CD4-positive, alpha-beta T cell treated with Interleukin-17A for 1 hour (primary cell): ENCODE measurements around the gene RASGRP4.
A peak's percentile ranks its signal among the peaks of the same experiment; 100 is the strongest.

Experiments
- DNase-seq: peaks from one replicate; pipeline ENCODE4 v3.0.0-alpha.2; 2020

RASGRP4 gene

GRCh38 chr19:38388349-38389100 is 37.5 kb downstream of the RASGRP4 start, which contains the start of gene SPRED3:
TSS of gene SPRED3 (plus strand) at chr19:38388697. CDS start at chr19:38390303, 1,606 bp downstream.
- no peak for DNase-seq

- peak; percentile 90 for DNase-seq
Observed at GRCh38 chr19:38387550-38388348, 38.3 kb downstream of the RASGRP4 start, which contains the start of gene GGN. TSS of gene GGN (minus strand) at chr19:38388034. CDS start at chr19:38387261, 773 bp downstream.

- no peak for DNase-seq
Observed at GRCh38 chr19:38386971-38387549, 39.0 kb downstream of the RASGRP4 start.

GRCh38 chr19:38386300-38386970 is 39.6 kb downstream of the RASGRP4 start:
- no peak for DNase-seq

- no peak for DNase-seq
Observed at GRCh38 chr19:38385804-38386257, 40.2 kb downstream of the RASGRP4 start.

GRCh38 chr19:38385057-38385803 is 40.8 kb downstream of the RASGRP4 start:
- DNase-seq, result no peak

- DNase-seq, result no peak
Observed at GRCh38 chr19:38384209-38385027, 41.6 kb downstream of the RASGRP4 start.

GRCh38 chr19:38383743-38384142 is 42.3 kb downstream of the RASGRP4 start:
- no peak for DNase-seq

- DNase-seq, result no peak
Observed at GRCh38 chr19:38383184-38383583, 42.8 kb downstream of the RASGRP4 start.

GRCh38 chr19:38381138-38381537 is 44.9 kb downstream of the RASGRP4 start:
- DNase-seq, result no peak

GRCh38 chr19:38378866-38379265 is 47.2 kb downstream of the RASGRP4 start:
- no peak for DNase-seq

- no peak for DNase-seq
Observed at GRCh38 chr19:38377052-38377451, 49.0 kb downstream of the RASGRP4 start.

GRCh38 chr19:38376576-38376975 is 49.4 kb downstream of the RASGRP4 start:
- no peak for DNase-seq

GRCh38 chr19:38375748-38376147 is 50.3 kb downstream of the RASGRP4 start:
- no peak for DNase-seq

- DNase-seq, result no peak
Observed at GRCh38 chr19:38375098-38375493, 50.9 kb downstream of the RASGRP4 start.

- peak; percentile 100 for DNase-seq
Observed at GRCh38 chr19:38374332-38375097, 51.5 kb downstream of the RASGRP4 start, which contains the start of gene PSMD8. TSS of gene PSMD8 (plus strand) at chr19:38374571. CDS start at chr19:38374602, 31 bp downstream.

GRCh38 chr19:38373907-38374331 is 52.1 kb downstream of the RASGRP4 start:
- DNase-seq, result no peak

GRCh38 chr19:38371081-38371480 is 54.9 kb downstream of the RASGRP4 start:
- no peak for DNase-seq

- DNase-seq, result no peak
Observed at GRCh38 chr19:38370299-38370698, 55.7 kb downstream of the RASGRP4 start.

GRCh38 chr19:38369584-38369983 is 56.4 kb downstream of the RASGRP4 start:
- DNase-seq, result no peak
